Lung (tissue), 12 donors: ENCODE data around the gene NRAS. TPM values are rescaled to one million over a fixed set of nuclear protein-coding genes. Genes with fewer than 3 reads are reported as not detected.

Source experiments
- ATAC-seq: fragments of 200-7000 bp; cut with Tn5 transposase; one replicate; pipeline ENCODE4 v1.9.1; 2020; ENCODE audit warnings: moderate number of reproducible peaks; ENCODE audit not compliant: insufficient read depth, low FRiP score
- DNase-seq, 3 donors: peaks; one replicate each; pipeline ENCODE4 v3.0.0-alpha.2; 2013 to 2017
- H3K27ac ChIP-seq, 2 donors: one replicate each; pipeline ENCODE4 v1.5.1; 2013; ENCODE audit warnings: mild to moderate bottlenecking in 2 of 2, moderate library complexity in 2 of 2, control low read depth in 1 of 2, inconsistent platforms in 1 of 2, low read depth in 1 of 2, low read length in 1 of 2
- H3K27me3 ChIP-seq, 3 donors: one replicate each; pipeline ENCODE4 v1.5.1; 2013; ENCODE audit warnings: low read length in 2 of 3; ENCODE audit not compliant: control insufficient read depth in 3 of 3, insufficient read depth in 3 of 3
- H3K36me3 ChIP-seq, 4 donors: one replicate each; pipeline ENCODE4 v1.5.1; 2013; ENCODE audit warnings: low read length in 4 of 4, mild to moderate bottlenecking in 1 of 4, moderate library complexity in 1 of 4; ENCODE audit not compliant: control insufficient read depth in 4 of 4, insufficient read depth in 4 of 4
- H3K4me1 ChIP-seq, 5 donors: one replicate each; pipeline ENCODE4 v1.5.1; 2013; ENCODE audit warnings: low read length in 5 of 5, mild to moderate bottlenecking in 2 of 5, moderate library complexity in 1 of 5; ENCODE audit not compliant: control insufficient read depth in 5 of 5, insufficient read depth in 5 of 5
- H3K4me3 ChIP-seq: one replicate; pipeline ENCODE4 v1.5.1; 2013; ENCODE audit warnings: mild to moderate bottlenecking, control low read depth, moderate library complexity
- H3K9ac ChIP-seq, 2 donors: one replicate each; pipeline ENCODE4 v1.5.1; 2013; ENCODE audit warnings: low read length in 2 of 2, control low read depth in 1 of 2; ENCODE audit not compliant: insufficient read depth in 1 of 2
- H3K9me3 ChIP-seq, 4 donors: one replicate each; pipeline ENCODE4 v1.5.1; 2013; ENCODE audit warnings: low read length in 3 of 4, mild to moderate bottlenecking in 1 of 4, moderate library complexity in 1 of 4; ENCODE audit not compliant: control insufficient read depth in 4 of 4, insufficient read depth in 3 of 4
- WGBS, 2 donors: extraction: QIAGEN DNeasy Blood & Tissue Kit; methylation state at CpG; one replicate each; pipeline ENCODE4 v1.1.7; 2013; 5-methylcytosine and 5-hydroxymethylcytosine counted together
- polyA plus RNA-seq, 2 donors: library from polyadenylated mRNA; stranded (reverse); fragments of 200-250 nt; gene quantifications; one replicate each; pipeline ENCODE4 v1.2.1, GENCODE V29; 2013
- total RNA-seq, 2 donors: library from RNA; depleted of rRNA in 1 of 2; stranded (reverse); fragments of >200 nt in 1 of 2; gene quantifications; one replicate each; pipeline ENCODE4 v1.2.1, GENCODE V29; 2014 to 2021
- TF ChIP-seq, protein P1 (sequence below): IDR thresholded peaks from 2 replicates; pipeline ENCODE4 v1.5.1; 2012; ENCODE audit warnings: mild to moderate bottlenecking; ENCODE audit errors: control extremely low read depth, extremely low read depth
- donor health status: control.
- donor health status: control.
- donor health status: Bipolar disorder and iron deficiency.
- donor health status: healthy.
- donor health status: DM: yes; HTN: yes; CAD: no.

The NRAS gene
- total and polyA plus RNA-seq, 4 donors: 14.6 to 43.3 (median 28.5) TPM

DNA sequence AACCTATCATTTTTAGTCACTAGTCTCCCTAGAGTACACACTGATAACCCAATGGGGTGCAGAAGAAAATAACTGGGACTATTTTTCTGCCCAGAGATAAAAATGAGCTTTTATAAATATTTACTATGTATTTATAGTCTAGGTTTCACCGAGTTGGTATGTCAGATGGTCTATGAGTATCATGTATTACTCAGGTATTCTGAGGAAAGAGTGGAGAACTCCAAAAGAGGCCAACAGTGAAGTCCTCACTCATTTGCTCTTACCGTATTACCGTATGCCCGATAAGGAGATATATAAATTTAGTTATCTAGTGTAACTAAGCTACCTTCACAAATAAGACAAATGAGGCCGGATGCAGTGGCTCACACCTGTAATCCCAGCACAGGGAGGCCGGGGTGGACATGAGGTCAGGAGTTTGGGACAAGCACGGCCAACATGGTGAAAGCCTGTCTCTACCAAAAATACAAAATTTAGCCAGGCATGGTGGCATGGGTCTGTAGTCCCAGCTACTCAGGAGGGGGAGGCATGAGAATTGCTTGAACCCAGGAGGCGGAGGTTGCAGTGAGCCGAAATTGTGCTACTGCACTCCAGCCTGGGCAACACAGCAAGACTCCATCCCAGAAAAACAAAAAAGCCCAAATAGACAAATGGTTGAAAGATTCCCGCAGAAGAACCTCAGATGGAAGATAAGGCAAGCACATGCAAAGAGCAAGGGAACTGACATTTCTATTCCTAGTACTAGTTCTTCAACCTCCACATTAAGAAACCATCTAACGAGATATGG is 25.6 kb upstream of the NRAS start:
- Histone ChIP-seq H3K36me3 (peaks cover 9 to 17% (median 13%) of the 10 kb centered on the region in 4 donors), H3K4me1 (peaks cover 0 to 17% (median 0%) of the 10 kb centered on the region in 5 donors), H3K4me3 (no peak overlapping the region), H3K27me3 (no peaks in the 10 kb centered on the region), H3K9me3 (no peaks in the 10 kb centered on the region), H3K9ac (no peak overlapping the region), H3K27ac (no peak overlapping the region)
- 93 to 95% methylated on average over 11 of the region's 11 CpGs for WGBS, 2 donors
- DNase-seq: no peak
- no peak for ATAC-seq
- TF ChIP-seq, protein P1, sequence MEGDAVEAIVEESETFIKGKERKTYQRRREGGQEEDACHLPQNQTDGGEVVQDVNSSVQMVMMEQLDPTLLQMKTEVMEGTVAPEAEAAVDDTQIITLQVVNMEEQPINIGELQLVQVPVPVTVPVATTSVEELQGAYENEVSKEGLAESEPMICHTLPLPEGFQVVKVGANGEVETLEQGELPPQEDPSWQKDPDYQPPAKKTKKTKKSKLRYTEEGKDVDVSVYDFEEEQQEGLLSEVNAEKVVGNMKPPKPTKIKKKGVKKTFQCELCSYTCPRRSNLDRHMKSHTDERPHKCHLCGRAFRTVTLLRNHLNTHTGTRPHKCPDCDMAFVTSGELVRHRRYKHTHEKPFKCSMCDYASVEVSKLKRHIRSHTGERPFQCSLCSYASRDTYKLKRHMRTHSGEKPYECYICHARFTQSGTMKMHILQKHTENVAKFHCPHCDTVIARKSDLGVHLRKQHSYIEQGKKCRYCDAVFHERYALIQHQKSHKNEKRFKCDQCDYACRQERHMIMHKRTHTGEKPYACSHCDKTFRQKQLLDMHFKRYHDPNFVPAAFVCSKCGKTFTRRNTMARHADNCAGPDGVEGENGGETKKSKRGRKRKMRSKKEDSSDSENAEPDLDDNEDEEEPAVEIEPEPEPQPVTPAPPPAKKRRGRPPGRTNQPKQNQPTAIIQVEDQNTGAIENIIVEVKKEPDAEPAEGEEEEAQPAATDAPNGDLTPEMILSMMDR: no peak

DNA sequence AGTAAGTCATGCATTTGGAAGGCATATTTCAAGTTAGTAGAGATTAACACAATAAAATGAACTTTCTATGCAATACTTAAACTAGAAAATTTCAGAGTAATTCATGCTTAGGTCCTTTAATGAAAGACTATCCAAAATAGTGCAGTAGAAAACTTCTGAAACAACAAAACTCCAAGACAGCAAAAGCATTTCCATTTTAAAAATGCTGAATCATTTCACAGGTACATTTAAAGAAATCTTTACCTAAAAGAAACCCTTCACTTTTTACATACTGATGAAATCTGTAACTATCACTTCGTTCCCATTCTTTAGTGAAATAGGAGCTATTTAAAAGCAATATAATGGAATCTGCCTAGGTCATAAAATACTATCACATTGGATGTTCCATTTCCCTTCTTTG is 23.8 kb upstream of the NRAS start:
- DNase-seq: no peak
- Histone ChIP-seq H3K9ac (no peak overlapping the region), H3K4me1 (peaks cover 0 to 9% (median 0%) of the 10 kb centered on the region in 5 donors), H3K9me3 (no peaks in the 10 kb centered on the region), H3K36me3 (peaks cover 15 to 28% (median 18%) of the 10 kb centered on the region in 4 donors), H3K4me3 (no peak overlapping the region), H3K27me3 (no peaks in the 10 kb centered on the region), H3K27ac (no peak overlapping the region)
- TF ChIP-seq, protein P1: no peak
- no peak for ATAC-seq
- WGBS, 2 donors: 93 to 98% methylated on average over 1 of the region's 1 CpG

DNA sequence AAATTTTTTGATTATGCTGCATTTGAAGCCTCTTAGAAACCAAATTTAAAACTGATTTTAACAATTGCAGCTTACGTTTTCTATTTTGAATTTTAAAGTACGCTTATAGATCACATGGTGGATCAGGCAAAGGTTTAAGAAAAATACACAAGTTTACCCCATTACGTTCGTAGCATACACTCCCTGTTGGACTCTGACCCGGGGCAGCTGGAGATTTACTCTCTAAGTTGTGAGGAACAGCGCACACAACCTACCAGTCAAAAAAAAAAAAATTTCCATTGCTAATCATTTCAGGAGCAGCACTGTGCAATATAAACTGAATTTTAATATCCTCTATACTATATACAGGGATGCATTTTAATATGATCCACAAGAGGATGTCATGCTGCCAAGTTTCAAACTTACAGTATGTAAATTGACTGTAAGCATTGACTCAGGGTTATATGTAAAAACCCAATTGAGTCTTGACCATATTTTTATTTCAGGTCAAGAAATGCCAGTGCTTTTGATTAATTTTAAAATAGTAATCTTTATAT is 20.8 kb upstream of the NRAS start:
- H3K9ac ChIP-seq: no peak overlapping the region
- no peak for DNase-seq
- H3K4me1 ChIP-seq: peaks cover 0 to 7% (median 0%) of the 10 kb centered on the region in 5 donors
- H3K27me3 ChIP-seq: no peaks in the 10 kb centered on the region
- H3K9me3 ChIP-seq: no peaks in the 10 kb centered on the region
- no peak overlapping the region for H3K4me3 ChIP-seq
- no peak for ATAC-seq
- no peak overlapping the region for H3K27ac ChIP-seq
- TF ChIP-seq, protein P1: no peak
- H3K36me3 ChIP-seq: peaks cover 21 to 44% (median 32%) of the 10 kb centered on the region in 4 donors
- WGBS, 2 donors: 95 to 97% methylated on average over 6 of the region's 6 CpGs
